Chondrocyte (in vitro differentiated cells): Measurements from ENCODE around the gene ENOPH1. TPM values are rescaled to one million over a fixed set of nuclear protein-coding genes. Genes with fewer than 3 reads are reported as not detected.
A peak's percentile ranks its signal among the peaks of the same experiment; 100 is the strongest.
"Not testable (repeated sequence)": the region's sequence is repeated elsewhere in the genome, so short reads cannot be mapped to it uniquely, and the experiment has no call there.

Source experiments
- DNase-seq: peaks from one replicate; pipeline ENCODE4 v3.0.0; 2021; ENCODE audit warnings: mixed read lengths, low spot score
- H3K27ac Mint-ChIP-seq: one replicate; pipeline ENCODE4 v1.8.0; 2021; ENCODE audit warnings: mild to moderate bottlenecking, moderate library complexity, mixed read lengths; ENCODE audit not compliant: unreplicated experiment
- H3K27me3 Mint-ChIP-seq: 2 replicates; pipeline ENCODE4 v1.8.0; 2021; ENCODE audit warnings: low read depth, mixed read lengths
- H3K36me3 Mint-ChIP-seq: 2 replicates; pipeline ENCODE4 v1.8.0; 2021; ENCODE audit warnings: low read depth, mixed read lengths
- H3K4me1 Mint-ChIP-seq: 2 replicates; pipeline ENCODE4 v1.8.0; 2021; ENCODE audit warnings: low read depth, mild to moderate bottlenecking, mixed read lengths
- H3K4me3 Mint-ChIP-seq: one replicate; pipeline ENCODE4 v1.8.0; 2021; ENCODE audit warnings: mild to moderate bottlenecking, moderate library complexity, mixed read lengths; ENCODE audit not compliant: unreplicated experiment
- H3K9me3 Mint-ChIP-seq: 2 replicates; pipeline ENCODE4 v1.8.0; 2021; ENCODE audit warnings: low read depth, mixed read lengths
- CTCF ChIP-seq: fragments of 200-600 bp; sonication (generic); IDR thresholded peaks from 2 replicates; pipeline ENCODE4 v1.5.0; 2021; ENCODE audit warnings: antibody characterized with exemption, mild to moderate bottlenecking, moderate library complexity
- long read RNA-seq: library from polyadenylated mRNA; stranded (forward); transcript quantifications from one replicate; pipeline ENCODE4 v2.0.0, GENCODE V29; 2021
- total RNA-seq: library from RNA; stranded (reverse); gene quantifications from 3 replicates; pipeline ENCODE4 v1.2.1, GENCODE V29; 2021

ENOPH1 gene
- 32.2 to 33.6 TPM (median 33.1 TPM) in 3 replicates for total RNA-seq
- long read RNA-seq, transcript ENOPH1-203 (6 exons, 1,874 nt): minor isoform, 24 of 112 reads
- long read RNA-seq, transcript ENOPH1-201 (6 exons, 2,025 nt): major isoform, 76 of 112 reads
- long read RNA-seq, partial matches to known transcripts: 1 of 112 reads
- long read RNA-seq, other reads (novel, unspliced or antisense): 7 of 112 reads

DNA sequence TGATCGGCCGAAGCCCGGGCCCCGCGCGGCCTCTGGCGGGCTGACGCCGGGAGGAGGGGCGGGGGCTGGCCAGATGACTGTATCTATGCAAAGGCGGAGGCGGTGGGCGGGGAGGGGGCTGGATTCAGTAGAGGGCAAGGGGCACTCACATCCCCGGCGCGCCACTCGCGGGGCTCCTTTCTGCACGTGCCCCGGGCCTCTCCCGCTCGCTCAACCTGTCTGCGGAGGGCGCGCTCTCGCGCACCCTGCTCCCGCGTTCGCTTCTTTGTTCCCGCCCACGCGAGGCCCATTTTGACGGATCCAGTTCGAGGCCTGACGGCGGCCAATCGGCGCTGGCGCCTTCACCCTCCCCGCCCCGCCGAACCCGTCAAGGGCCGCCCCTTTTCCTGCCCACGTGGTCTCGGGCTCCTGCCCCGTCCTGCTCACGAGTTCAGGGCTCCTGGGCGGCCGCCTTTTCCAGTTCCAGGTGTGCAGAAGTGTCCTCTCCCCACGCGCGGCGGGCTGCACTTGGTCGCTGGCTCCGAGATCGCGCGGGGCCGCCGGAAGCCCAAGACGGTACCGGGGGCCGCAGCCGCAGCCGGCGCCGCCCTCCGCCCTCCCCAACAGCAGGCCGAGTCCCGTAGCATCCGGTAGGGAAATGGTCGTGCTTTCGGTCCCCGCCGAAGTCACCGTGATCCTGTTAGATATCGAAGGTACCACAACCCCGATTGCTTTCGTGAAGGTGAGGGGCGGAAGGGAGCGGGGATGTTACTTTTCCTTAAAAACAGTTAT is at the start of gene ENOPH1, which contains the start of gene HNRNPDL:
Gene ENOPH1 (plus strand): TSS at position 398 of the 771 bp plus-strand sequence. CDS start 240 bp downstream, at position 638.
Gene HNRNPDL (minus strand): TSS at position 270 of the 771 bp plus-strand sequence. CDS start 772 bp downstream, outside the sequence.
- peaks cover 56% of the 10 kb centered on the region for H3K4me1 Mint-ChIP-seq
- H3K27ac Mint-ChIP-seq: peak within 1 kb of the TSS; percentile 100
- H3K36me3 Mint-ChIP-seq: peaks cover 32% of the 10 kb centered on the region

GRCh38 chr4:82380831-82381230 is 49.6 kb upstream of the ENOPH1 start:
- TF ChIP-seq CTCF: no peak
- H3K9me3 Mint-ChIP-seq: peaks cover 6% of the 10 kb centered on the region

More for the DNA sequence above, at the start of gene ENOPH1, which contains the start of gene HNRNPDL:
- Mint-ChIP-seq H3K27me3 (no peaks in the 10 kb centered on the region), H3K4me3 (peak within 1 kb of the TSS; percentile 99), H3K9me3 (no peaks in the 10 kb centered on the region)
- DNase-seq: peak; percentile 99
- TF ChIP-seq CTCF: no peak

DNA sequence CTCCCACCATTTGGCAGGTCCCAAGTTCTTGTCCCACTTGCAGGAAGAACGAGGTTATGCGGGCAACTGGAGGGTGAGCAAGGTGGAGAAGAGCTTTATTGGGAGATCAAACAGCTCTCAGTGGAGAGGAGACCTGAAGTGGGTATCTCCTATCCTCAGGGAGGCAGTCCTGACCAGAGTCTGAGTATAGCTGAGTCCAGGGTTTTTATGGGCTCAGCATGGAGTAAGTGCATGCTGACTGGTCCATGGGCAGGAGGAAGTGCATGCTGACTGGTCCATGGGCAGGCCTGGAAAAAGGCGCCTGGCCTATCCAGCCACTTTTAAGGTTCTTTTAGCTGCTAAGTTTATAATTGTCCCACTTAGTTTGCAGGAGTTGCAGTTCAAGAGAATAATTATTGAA is 49.2 kb upstream of the ENOPH1 start:
- H3K27ac Mint-ChIP-seq: peak overlapping the region; percentile 36
- no peak for TF ChIP-seq CTCF
- DNase-seq: no peak
- H3K9me3 Mint-ChIP-seq: peaks cover 8% of the 10 kb centered on the region
- H3K27me3 Mint-ChIP-seq: no peaks in the 10 kb centered on the region
- no peak overlapping the region for H3K4me3 Mint-ChIP-seq
- peaks cover 6% of the 10 kb centered on the region for H3K36me3 Mint-ChIP-seq
- H3K4me1 Mint-ChIP-seq: peaks cover 11% of the 10 kb centered on the region

More at GRCh38 chr4:82380831-82381230, 49.6 kb upstream of the ENOPH1 start:
- peak; percentile 63 for DNase-seq
- Mint-ChIP-seq H3K4me1 (peaks cover 15% of the 10 kb centered on the region), H3K36me3 (peaks cover 6% of the 10 kb centered on the region), H3K27me3 (no peaks in the 10 kb centered on the region), H3K27ac (no peak overlapping the region), H3K4me3 (no peak overlapping the region)

GRCh38 chr4:82381661-82382296 is 48.6 kb upstream of the ENOPH1 start:
- H3K4me1 Mint-ChIP-seq: peaks cover 7% of the 10 kb centered on the region
- peaks cover 4% of the 10 kb centered on the region for H3K36me3 Mint-ChIP-seq
- no peak overlapping the region for H3K27ac Mint-ChIP-seq
- H3K27me3 Mint-ChIP-seq: no peaks in the 10 kb centered on the region
- peaks cover 8% of the 10 kb centered on the region for H3K9me3 Mint-ChIP-seq
- TF ChIP-seq CTCF: no peak
- DNase-seq: no peak
- H3K4me3 Mint-ChIP-seq: no peak overlapping the region

DNA sequence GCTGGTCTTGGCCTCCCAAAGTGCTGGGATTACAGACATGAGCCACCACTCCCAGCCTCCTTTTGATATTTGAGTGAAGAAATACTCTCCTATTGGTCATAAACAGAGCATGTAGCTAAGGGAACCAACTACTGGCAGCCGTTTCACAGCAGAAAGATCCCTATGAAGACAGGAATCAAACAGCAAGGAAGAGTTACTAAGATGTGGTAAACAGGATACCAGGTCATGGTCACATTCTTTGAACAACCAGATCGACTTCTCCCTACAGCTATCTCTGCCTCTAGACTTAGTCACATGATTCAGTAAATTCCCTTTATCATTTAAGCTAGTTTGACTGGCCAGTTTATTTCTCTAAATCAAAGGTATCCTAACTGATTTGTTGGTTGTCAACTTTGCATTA is 47.6 kb upstream of the ENOPH1 start:
- no peak overlapping the region for H3K4me3 Mint-ChIP-seq
- DNase-seq: no peak
- no peak for TF ChIP-seq CTCF
- H3K4me1 Mint-ChIP-seq: peaks cover 5% of the 10 kb centered on the region
- no peaks in the 10 kb centered on the region for H3K27me3 Mint-ChIP-seq
- H3K27ac Mint-ChIP-seq: no peak overlapping the region
- H3K36me3 Mint-ChIP-seq: peaks cover 3% of the 10 kb centered on the region
- peaks cover 8% of the 10 kb centered on the region for H3K9me3 Mint-ChIP-seq

DNA sequence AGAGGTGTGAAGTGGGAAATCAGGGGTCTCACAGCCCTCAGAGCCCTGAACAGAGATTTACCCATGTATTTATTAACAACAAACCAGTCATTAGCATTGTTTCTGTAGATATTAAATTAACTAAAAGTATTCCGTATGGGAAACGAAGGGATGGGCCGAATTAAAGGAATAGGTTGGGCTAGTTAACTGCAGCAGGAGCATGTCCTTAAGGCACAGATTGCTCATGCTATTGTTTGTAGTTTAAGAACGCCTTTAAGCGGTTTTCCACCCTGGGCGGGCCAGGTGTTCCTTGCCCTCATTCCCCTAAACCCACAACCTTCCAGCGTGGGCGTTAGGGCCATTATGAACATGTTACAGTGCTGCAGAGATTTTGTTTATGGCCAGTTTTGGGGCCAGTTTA is 44.1 kb upstream of the ENOPH1 start:
- H3K27ac Mint-ChIP-seq, H3K36me3 Mint-ChIP-seq, DNase-seq, H3K27me3 Mint-ChIP-seq, H3K9me3 Mint-ChIP-seq, H3K4me3 Mint-ChIP-seq: not testable (repeated sequence)
- peaks cover 11% of the 10 kb centered on the region for H3K4me1 Mint-ChIP-seq
